ENCODE results near the gene MEIOSIN. TPM values are rescaled to one million over a fixed set of nuclear protein-coding genes. Genes with fewer than 3 reads are reported as not detected.

MEIOSIN gene
- polyA plus RNA-seq, 1 of the 3 experiments (the other 2 are of a cell fraction), result 0.03 TPM

- H3K4me2 ChIP-seq, result no peak overlapping the region
- no peaks in the 10 kb centered on the region for H3K36me3 ChIP-seq (replicated peaks in 1 of 2; ENCODE audit: control insufficient read depth in 1 of 2, insufficient read depth in 2 of 2, low read length in 1 of 2)
- TF ChIP-seq FOXM1 (IDR thresholded peaks at IDR 0.05; ENCODE audit: low read depth) (no peak), TAF1 (IDR thresholded peaks at IDR 0.05; ENCODE audit: borderline replicate concordance, low read depth, low read length) (no peak), SMC3 (IDR thresholded peaks at IDR 0.05; ENCODE audit: low read depth, low read length) (no peak), MAX (IDR thresholded peaks at IDR 0.05; ENCODE audit: low read depth) (no peak), NFIC (IDR thresholded peaks at IDR 0.05; ENCODE audit: borderline replicate concordance) (no peak), RAD21 (IDR thresholded peaks at IDR 0.05; ENCODE audit: low read length) (no peak), CHD2 (IDR thresholded peaks at IDR 0.05; ENCODE audit: low read length, partially characterized antibody) (no peak), RFX5 (IDR thresholded peaks at IDR 0.05; ENCODE audit: low read length) (no peak), MXI1 (IDR thresholded peaks at IDR 0.05; ENCODE audit: low read depth, low read length) (no peak)
- TF ChIP-seq, protein P1, sequence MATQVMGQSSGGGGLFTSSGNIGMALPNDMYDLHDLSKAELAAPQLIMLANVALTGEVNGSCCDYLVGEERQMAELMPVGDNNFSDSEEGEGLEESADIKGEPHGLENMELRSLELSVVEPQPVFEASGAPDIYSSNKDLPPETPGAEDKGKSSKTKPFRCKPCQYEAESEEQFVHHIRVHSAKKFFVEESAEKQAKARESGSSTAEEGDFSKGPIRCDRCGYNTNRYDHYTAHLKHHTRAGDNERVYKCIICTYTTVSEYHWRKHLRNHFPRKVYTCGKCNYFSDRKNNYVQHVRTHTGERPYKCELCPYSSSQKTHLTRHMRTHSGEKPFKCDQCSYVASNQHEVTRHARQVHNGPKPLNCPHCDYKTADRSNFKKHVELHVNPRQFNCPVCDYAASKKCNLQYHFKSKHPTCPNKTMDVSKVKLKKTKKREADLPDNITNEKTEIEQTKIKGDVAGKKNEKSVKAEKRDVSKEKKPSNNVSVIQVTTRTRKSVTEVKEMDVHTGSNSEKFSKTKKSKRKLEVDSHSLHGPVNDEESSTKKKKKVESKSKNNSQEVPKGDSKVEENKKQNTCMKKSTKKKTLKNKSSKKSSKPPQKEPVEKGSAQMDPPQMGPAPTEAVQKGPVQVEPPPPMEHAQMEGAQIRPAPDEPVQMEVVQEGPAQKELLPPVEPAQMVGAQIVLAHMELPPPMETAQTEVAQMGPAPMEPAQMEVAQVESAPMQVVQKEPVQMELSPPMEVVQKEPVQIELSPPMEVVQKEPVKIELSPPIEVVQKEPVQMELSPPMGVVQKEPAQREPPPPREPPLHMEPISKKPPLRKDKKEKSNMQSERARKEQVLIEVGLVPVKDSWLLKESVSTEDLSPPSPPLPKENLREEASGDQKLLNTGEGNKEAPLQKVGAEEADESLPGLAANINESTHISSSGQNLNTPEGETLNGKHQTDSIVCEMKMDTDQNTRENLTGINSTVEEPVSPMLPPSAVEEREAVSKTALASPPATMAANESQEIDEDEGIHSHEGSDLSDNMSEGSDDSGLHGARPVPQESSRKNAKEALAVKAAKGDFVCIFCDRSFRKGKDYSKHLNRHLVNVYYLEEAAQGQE (IDR thresholded peaks at IDR 0.05; ENCODE audit: low read depth, low read length), result no peak
- H4K20me1 ChIP-seq (ENCODE audit: insufficient read depth), result no peaks in the 10 kb centered on the region
- no peak overlapping the region for H2AFZ ChIP-seq (ENCODE audit: low read depth)
- H3F3A ChIP-seq (replicated peaks; ENCODE audit: insufficient read depth), result no peaks in the 10 kb centered on the region
- H3K79me2 ChIP-seq (ENCODE audit: insufficient read depth), result no peaks in the 10 kb centered on the region
- H3K27me3 ChIP-seq (ENCODE audit: insufficient read depth), result no peaks in the 10 kb centered on the region
- no peak overlapping the region for H3K27ac ChIP-seq (ENCODE audit: low read depth in 2 of 2, low read length in 1 of 2)
- no peak for DNase-seq
- H3K4me3 ChIP-seq (ENCODE audit: low read depth in 2 of 2, low read length in 1 of 2), result no peak overlapping the region
- no peaks in the 10 kb centered on the region for H3K9me2 ChIP-seq
- H3K9ac ChIP-seq, result no peak overlapping the region
- CTCF ChIA-PET, result interaction anchor here (2.8 kb wide), 1 partner anchor 16 kb away, joined by 9 read pairs; the partner anchor contains the start of gene SIX5
- POLR2A ChIA-PET, result no interaction called here
- no peaks in the 10 kb centered on the region for H3K9me3 ChIP-seq
- no peaks in the 10 kb centered on the region for H3K4me1 ChIP-seq (ENCODE audit: control insufficient read depth in 1 of 2, insufficient read depth in 2 of 2, low read depth in 1 of 2, low read length in 1 of 2)
- 80% methylated on average over 1 of the region's 8 CpGs for WGBS (ENCODE audit: low lambda C conversion rate)
These were observed 21.1 kb downstream of the MEIOSIN start for GRCh38 chr19:45754323-45754722.

- Histone ChIP-seq H3K9me2 (no peaks in the 10 kb centered on the region), H3K36me3 (replicated peaks in 1 of 2; ENCODE audit: control insufficient read depth in 1 of 2, insufficient read depth in 2 of 2, low read length in 1 of 2) (no peaks in the 10 kb centered on the region), H3K9me3 (no peaks in the 10 kb centered on the region), H4K20me1 (ENCODE audit: insufficient read depth) (no peaks in the 10 kb centered on the region), H3K9ac (no peak overlapping the region), H2AFZ (ENCODE audit: low read depth) (no peak overlapping the region), H3K4me3 (ENCODE audit: low read depth in 2 of 2, low read length in 1 of 2) (no peak overlapping the region), H3K27ac (ENCODE audit: low read depth in 2 of 2, low read length in 1 of 2) (no peak overlapping the region), H3K79me2 (ENCODE audit: insufficient read depth) (no peaks in the 10 kb centered on the region), H3K4me2 (no peak overlapping the region), H3K4me1 (ENCODE audit: control insufficient read depth in 1 of 2, insufficient read depth in 2 of 2, low read depth in 1 of 2, low read length in 1 of 2) (no peaks in the 10 kb centered on the region), H3K27me3 (ENCODE audit: insufficient read depth) (no peaks in the 10 kb centered on the region), H3F3A (replicated peaks; ENCODE audit: insufficient read depth) (no peaks in the 10 kb centered on the region)
- 75% methylated on average over 9 of the region's 9 CpGs for WGBS (ENCODE audit: low lambda C conversion rate)
- POLR2A ChIA-PET, result no interaction called here
- CTCF ChIA-PET, result interaction anchor here (1.8 to 3.0 kb wide), 2 partner anchors 10 to 41 kb away, joined by 4 to 9 read pairs; no protein-coding TSS in a partner anchor
- TF ChIP-seq, protein P2, sequence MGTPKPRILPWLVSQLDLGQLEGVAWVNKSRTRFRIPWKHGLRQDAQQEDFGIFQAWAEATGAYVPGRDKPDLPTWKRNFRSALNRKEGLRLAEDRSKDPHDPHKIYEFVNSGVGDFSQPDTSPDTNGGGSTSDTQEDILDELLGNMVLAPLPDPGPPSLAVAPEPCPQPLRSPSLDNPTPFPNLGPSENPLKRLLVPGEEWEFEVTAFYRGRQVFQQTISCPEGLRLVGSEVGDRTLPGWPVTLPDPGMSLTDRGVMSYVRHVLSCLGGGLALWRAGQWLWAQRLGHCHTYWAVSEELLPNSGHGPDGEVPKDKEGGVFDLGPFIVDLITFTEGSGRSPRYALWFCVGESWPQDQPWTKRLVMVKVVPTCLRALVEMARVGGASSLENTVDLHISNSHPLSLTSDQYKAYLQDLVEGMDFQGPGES (IDR thresholded peaks at IDR 0.05; ENCODE audit: low read depth, low read length), result no peak
- TF ChIP-seq RXRA (IDR thresholded peaks at IDR 0.05; ENCODE audit: borderline replicate concordance, low read depth) (no peak), YY1 (IDR thresholded peaks at IDR 0.05; ENCODE audit: low read depth) (no peak), SIN3A (IDR thresholded peaks at IDR 0.05; ENCODE audit: borderline replicate concordance, low read depth, low read length) (no peak), TAF1 (IDR thresholded peaks at IDR 0.05; ENCODE audit: borderline replicate concordance, low read depth, low read length) (no peak), EZH2phosphoT487 (IDR thresholded peaks at IDR 0.05; ENCODE audit: borderline replicate concordance, low read depth) (no peak), JUND (IDR thresholded peaks at IDR 0.05) (no peak), CHD2 (IDR thresholded peaks at IDR 0.05; ENCODE audit: low read length, partially characterized antibody) (no peak), NRF1 (IDR thresholded peaks at IDR 0.05; ENCODE audit: low read depth, low read length) (no peak), RCOR1 (IDR thresholded peaks at IDR 0.05; ENCODE audit: low read length) (no peak)
- TF ChIP-seq, protein P3, sequence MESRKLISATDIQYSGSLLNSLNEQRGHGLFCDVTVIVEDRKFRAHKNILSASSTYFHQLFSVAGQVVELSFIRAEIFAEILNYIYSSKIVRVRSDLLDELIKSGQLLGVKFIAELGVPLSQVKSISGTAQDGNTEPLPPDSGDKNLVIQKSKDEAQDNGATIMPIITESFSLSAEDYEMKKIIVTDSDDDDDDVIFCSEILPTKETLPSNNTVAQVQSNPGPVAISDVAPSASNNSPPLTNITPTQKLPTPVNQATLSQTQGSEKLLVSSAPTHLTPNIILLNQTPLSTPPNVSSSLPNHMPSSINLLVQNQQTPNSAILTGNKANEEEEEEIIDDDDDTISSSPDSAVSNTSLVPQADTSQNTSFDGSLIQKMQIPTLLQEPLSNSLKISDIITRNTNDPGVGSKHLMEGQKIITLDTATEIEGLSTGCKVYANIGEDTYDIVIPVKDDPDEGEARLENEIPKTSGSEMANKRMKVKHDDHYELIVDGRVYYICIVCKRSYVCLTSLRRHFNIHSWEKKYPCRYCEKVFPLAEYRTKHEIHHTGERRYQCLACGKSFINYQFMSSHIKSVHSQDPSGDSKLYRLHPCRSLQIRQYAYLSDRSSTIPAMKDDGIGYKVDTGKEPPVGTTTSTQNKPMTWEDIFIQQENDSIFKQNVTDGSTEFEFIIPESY (IDR thresholded peaks at IDR 0.05; ENCODE audit: borderline replicate concordance, low read depth), result no peak
- no peak for DNase-seq
These were observed 24.5 kb downstream of the MEIOSIN start for GRCh38 chr19:45757695-45758094.

All from SK-N-SH (cell line).